H7 (cell line): ENCODE measurements around the gene PLEKHM1. TPM values are rescaled to one million over a fixed set of nuclear protein-coding genes. Genes with fewer than 3 reads are reported as not detected.

Experiments used
- DNase-seq: peaks from one replicate; pipeline ENCODE4 v3.0.0; 2012
- H3K27me3 ChIP-seq: 2 replicates; pipeline ENCODE4 v1.6.0; 2011; ENCODE audit warnings: mild to moderate bottlenecking, low read length; ENCODE audit not compliant: control insufficient read depth, insufficient read depth
- H3K36me3 ChIP-seq: replicated peaks from 2 replicates; pipeline ENCODE4 v1.5.1; 2011; ENCODE audit warnings: low read length; ENCODE audit not compliant: control insufficient read depth, insufficient read depth
- H3K4me3 ChIP-seq: 2 replicates; pipeline ENCODE4 v1.5.1; 2011; ENCODE audit warnings: low read depth, mild to moderate bottlenecking, control low read depth, low read length, moderate library complexity; ENCODE audit not compliant: insufficient read depth
- total RNA-seq: library from RNA; depleted of rRNA; stranded (reverse); fragments of >200 nt; shearing (Covaris generic); gene quantifications from 2 replicates; pipeline ENCODE4 v1.2.3, GENCODE V29; 2014

PLEKHM1 gene
- total RNA-seq, 1 experiment from 2014 or later = 5.8 TPM

DNA sequence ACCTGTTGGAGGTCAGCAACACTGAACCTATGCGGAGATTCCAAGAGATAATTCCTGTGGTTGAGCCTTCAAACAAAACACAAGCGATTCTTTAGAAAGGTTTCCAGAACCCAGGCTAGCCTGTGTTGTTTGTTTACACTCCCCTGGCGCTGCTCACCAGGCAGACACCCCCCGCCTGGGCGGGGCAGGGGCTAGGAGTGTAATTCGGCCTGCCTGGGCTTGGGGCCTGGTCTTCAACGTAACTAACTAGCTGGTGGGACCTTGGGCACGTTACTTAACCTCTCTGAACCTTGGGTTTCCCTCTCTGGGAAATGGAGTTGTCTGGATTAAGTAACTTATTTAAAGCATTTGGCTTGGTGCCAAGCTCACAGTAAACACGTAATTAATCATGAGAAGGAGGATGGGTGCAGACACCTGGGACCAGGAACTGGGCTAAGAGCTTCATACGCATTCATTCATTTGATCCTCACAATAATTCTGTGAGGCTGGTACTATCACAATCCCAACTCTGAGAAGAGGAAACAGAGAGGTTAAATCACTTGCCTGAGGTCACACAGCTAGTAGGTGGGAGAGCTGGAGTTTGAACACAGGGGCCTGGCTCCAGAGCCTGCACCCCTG is 50.3 kb downstream of the PLEKHM1 start:
- Histone ChIP-seq H3K36me3 (no peaks in the 10 kb centered on the region), H3K27me3 (no peaks in the 10 kb centered on the region; the same call in 1 of the 2 replicates), H3K4me3 (no peak overlapping the region)
- DNase-seq = peak; percentile 80

GRCh38 chr17:45438931-45439610 is 51.5 kb downstream of the PLEKHM1 start:
- Histone ChIP-seq H3K4me3 (no peak overlapping the region), H3K27me3 (no peaks in the 10 kb centered on the region; the same call in 1 of the 2 replicates), H3K36me3 (no peaks in the 10 kb centered on the region)
- DNase-seq = peak; percentile 28

DNA sequence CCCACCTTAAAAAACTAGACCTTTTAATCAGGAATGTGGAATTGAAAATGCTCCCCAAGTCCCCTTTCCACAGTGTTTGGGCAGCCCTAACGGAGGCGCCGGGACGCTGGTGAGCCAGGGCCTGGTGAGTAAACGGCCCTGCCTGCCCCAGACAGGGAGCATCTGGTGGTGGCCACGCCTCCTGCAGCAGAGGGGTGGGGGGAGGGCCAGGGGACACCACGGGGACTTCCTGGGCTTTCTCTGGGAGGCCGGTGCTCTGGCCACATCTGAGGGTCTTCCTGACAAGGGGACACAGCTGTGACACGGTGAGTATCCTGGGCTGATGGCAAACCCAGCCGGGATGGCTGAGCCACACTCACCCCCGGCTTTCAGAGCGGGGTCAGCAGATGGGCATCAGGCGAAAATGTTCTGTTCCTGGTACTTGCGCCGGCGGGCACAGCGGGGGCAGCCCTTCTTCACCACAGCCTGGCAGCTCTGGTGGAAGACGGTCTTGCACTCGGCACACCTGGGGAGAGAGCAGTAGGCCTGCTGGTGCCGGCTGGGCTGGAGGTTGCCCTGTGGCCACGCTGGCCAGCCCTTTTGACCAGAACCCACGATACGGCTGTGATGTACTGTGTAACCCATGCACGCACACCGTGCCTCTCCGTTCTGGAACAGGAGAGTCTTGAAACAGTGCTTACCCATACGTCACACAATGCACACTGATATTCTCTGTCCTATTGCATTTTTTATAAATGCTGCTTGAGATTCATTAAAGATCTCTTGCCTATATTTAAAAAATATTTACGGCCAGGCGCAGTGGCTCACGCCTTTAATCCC is 52.8 kb downstream of the PLEKHM1 start:
- DNase-seq = peak; percentile 80
- Histone ChIP-seq H3K27me3 (peaks cover 8% of the 10 kb centered on the region), H3K36me3 (no peaks in the 10 kb centered on the region), H3K4me3 (no peak overlapping the region)

DNA sequence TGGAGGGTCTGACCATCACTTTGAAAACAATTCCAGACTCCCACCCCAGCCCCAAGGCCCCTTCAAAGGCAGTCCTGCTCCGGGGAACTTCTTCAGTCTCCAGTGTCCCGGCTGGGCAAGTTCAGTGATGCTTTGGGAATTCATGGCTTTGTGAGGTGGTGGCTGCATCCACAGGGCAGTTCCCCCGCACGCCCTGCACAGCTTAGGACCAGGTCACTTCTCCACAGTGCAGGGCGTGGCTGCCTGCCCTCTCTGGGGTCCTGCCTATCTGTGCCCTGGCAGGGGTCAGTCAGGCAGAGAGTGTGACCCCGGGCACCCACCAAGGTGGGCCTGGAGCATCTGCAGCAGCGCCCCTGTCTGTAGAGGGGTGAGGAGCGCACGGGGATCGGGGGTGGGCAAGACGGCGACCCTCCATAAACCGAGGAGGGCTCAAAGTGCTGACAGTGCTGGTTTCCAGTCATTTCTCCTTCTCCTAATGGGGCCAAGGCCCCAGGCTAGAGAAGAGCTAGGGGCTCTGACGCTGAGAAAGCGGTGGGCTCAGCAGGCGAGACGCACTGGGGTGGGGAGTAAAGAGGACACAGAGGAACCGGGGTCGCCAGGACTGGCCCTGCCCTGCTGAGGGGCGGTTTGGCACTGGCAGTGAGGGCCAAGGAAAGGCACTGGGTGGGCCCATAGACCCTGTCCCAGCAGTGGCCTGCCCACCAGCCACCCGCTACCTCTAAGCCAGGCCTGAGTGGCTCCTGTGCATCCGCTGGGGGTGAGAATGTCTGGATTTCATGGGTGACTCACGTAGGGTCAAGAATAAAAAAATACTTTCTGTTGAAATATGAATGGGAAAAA is 53.7 kb downstream of the PLEKHM1 start:
- Histone ChIP-seq H3K36me3 (no peaks in the 10 kb centered on the region), H3K27me3 (peaks cover 15% of the 10 kb centered on the region), H3K4me3 (no peak overlapping the region)
- peak; percentile 49 for DNase-seq

DNA sequence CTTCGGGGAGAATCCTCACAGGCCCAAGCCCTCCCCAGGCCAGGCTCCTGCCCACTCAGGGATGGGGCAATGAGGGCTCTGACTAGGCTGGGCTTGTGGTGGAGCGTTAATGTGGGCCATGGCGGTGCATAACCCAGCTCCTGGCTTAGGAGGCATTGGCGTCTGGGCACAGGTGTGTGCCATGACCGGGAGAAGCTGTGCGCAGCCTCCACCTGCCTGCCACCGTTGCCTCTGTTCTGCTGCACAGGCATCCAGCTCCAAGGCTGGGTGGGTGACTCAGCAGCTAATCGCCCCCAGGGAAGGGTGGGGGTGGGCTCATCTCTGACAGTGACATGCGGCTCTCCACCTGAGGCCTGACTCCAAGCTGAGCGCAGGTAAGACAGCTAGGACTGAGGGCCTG is 54.4 kb downstream of the PLEKHM1 start:
- Histone ChIP-seq H3K4me3 (no peak overlapping the region), H3K27me3 (peaks cover 18% of the 10 kb centered on the region), H3K36me3 (no peaks in the 10 kb centered on the region)
- DNase-seq = peak; percentile 51

DNA sequence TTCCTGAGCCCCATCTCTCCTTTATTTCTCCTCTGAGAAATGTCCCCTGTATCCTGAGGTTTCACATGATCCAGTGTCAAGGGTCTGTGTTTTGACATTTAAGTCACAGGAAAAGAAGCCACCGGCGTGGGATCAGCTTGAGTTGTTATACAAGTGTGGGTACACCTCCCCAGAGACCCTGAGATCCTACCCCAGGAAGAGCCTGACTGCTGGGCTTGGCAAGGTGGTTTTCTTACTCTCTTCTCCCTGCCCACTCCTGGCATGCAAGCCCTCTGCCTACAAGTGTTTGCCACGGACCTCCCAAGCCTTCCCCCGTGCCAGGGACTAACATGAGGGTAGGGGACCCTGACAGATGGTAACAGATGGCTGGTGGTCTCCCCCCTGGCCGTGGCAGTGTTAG is 55.0 kb downstream of the PLEKHM1 start:
- Histone ChIP-seq H3K27me3 (peaks cover 25% of the 10 kb centered on the region), H3K36me3 (no peaks in the 10 kb centered on the region), H3K4me3 (no peak overlapping the region)
- peak; percentile 21 for DNase-seq

DNA sequence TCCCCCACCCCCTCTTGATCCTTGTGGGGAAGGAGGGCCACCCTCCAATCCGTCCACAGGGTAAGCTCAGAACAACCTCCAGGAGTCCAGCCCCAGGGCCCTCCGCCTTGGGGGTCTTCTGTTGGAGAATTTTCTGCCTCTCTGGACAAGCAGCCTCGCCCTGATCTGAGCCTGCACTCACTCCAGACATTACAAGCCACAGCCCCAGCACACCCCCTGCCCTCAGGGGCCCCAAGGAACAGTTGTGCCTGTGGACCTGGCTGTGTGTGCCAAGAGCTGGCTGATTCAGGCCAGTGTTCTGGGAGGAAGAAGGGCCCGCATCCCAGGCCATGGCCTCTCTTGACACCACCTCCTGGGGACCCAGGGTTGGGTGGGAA is 57.4 kb downstream of the PLEKHM1 start:
- peak; percentile 63 for DNase-seq
- Histone ChIP-seq H3K36me3 (no peaks in the 10 kb centered on the region), H3K4me3 (peak overlapping the region; percentile 66; the same call in 1 of the 2 replicates), H3K27me3 (peaks cover 48% of the 10 kb centered on the region)

DNA sequence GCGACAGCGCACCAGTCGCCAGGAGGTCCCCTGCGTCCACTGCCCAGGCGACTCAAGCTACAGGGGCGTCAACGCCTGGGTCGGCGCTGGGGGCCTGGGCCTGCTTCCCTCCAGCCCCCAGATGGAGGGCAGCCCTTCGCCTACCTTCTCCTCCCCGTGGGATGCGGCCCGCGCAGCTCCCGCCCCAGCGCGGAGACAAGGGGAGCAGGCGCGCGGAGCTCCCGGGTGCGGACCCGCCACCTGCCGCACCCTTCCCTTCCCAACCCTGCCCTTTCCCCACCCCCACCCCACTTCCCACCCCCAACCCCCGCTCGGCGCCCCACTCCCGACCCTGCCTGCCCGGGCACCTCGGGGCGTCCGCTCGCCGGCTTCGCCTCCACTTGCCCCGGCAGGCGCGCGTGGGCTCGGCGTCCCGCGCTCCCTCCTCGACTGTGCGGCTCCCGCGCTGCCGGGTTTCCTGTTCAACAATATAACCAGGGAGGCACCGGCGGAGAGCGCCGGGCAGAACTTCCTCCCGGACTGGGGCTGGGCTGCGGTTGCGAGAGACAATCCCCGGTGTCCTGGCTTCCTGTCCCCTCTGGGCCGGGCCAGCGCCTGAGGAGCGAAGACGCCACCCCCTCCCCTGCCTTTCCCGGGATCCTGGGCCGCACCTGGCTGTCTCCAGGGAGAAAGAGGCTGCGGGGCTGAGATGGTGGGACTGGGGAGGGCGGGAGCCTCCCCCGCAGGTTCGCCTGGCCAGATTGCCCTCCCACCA is 57.9 kb downstream of the PLEKHM1 start, which contains the start of gene ARHGAP27:
TSS of gene ARHGAP27 (minus strand) at position 466 of the 754 bp plus-strand sequence. CDS start 2,591 bp downstream, outside the sequence.
- peak within 1 kb of the TSS; percentile 66 for H3K4me3 ChIP-seq
- peaks cover 49% of the 10 kb centered on the region for H3K27me3 ChIP-seq
- DNase-seq = peak; percentile 91
- H3K36me3 ChIP-seq = no peaks in the 10 kb centered on the region

- Histone ChIP-seq H3K4me3 (peak overlapping the region; percentile 66), H3K27me3 (peaks cover 49% of the 10 kb centered on the region), H3K36me3 (no peaks in the 10 kb centered on the region)
- peak; percentile 99 for DNase-seq
Measured at GRCh38 chr17:45431531-45432404, 58.8 kb downstream of the PLEKHM1 start.

- DNase-seq = peak; percentile 91
- H3K36me3 ChIP-seq = no peaks in the 10 kb centered on the region
- peaks cover 50% of the 10 kb centered on the region for H3K27me3 ChIP-seq
Measured at GRCh38 chr17:45430738-45431530, 59.6 kb downstream of the PLEKHM1 start.

GRCh38 chr17:45430006-45430737 is 60.3 kb downstream of the PLEKHM1 start:
- DNase-seq = no peak
- Histone ChIP-seq H3K27me3 (peaks cover 50% of the 10 kb centered on the region), H3K36me3 (no peaks in the 10 kb centered on the region), H3K4me3 (peak overlapping the region; percentile 66; the same call in 1 of the 2 replicates)

More at GRCh38 chr17:45430738-45431530, 59.6 kb downstream of the PLEKHM1 start:
- peak overlapping the region; percentile 66 for H3K4me3 ChIP-seq
